Left lung (tissue), 10 donors: ENCODE data around the gene CD79A. TPM values are rescaled to one million over a fixed set of nuclear protein-coding genes. Genes with fewer than 3 reads are reported as not detected.
A peak's percentile ranks its signal among the peaks of the same experiment; 100 is the strongest.

ENCODE experiments used
- ATAC-seq: fragments of 200-7000 bp; cut with Tn5 transposase; one replicate; pipeline ENCODE4 v1.9.1; 2020; ENCODE audit warnings: moderate library complexity
- DNase-seq, 4 donors: peaks; one replicate each; pipeline ENCODE4 v3.0.0-alpha.2; 2013 to 2020
- H3K27ac ChIP-seq, 2 donors: fragments of 200-600 bp; sonication (generic) in 1 of 2; one replicate each; pipeline versions ENCODE4 v1.5.0 to v1.8.0; 2020 to 2021
- H3K27me3 ChIP-seq, 2 donors: fragments of 200-600 bp; sonication (generic) in 1 of 2; one replicate each; pipeline versions ENCODE4 v1.5.0 to v1.8.0; 2020 to 2021
- H3K36me3 ChIP-seq, 2 donors: fragments of 200-600 bp; sonication (generic) in 1 of 2; one replicate each; pipeline versions ENCODE4 v1.5.0 to v1.8.0; 2020 to 2021
- H3K4me1 ChIP-seq, 2 donors: fragments of 200-600 bp; one replicate each; pipeline ENCODE4 v1.8.0; 2021
- H3K4me3 ChIP-seq, 2 donors: fragments of 200-600 bp; sonication (generic) in 1 of 2; one replicate each; pipeline versions ENCODE4 v1.5.0 to v1.8.0; 2020 to 2021; ENCODE audit warnings: mild to moderate bottlenecking in 1 of 2
- H3K9me3 ChIP-seq, 2 donors: fragments of 200-600 bp; sonication (generic) in 1 of 2; one replicate each; pipeline versions ENCODE4 v1.5.0 to v1.8.0; 2020 to 2021
- CTCF ChIP-seq, 2 donors: fragments of 200-600 bp; sonication (generic) in 1 of 2; IDR thresholded peaks; one replicate each; pipeline versions ENCODE4 v1.5.0 to v1.8.0; 2021; ENCODE audit warnings: antibody characterized with exemption in 2 of 2
- intact Hi-C, 2 donors: fragments of 100-400 bp; cut with DNase I; formaldehyde crosslinking; loops; one replicate each; pipeline versions ENCODE4 v1.11.2 to v1.14.2; 2022
- polyA plus RNA-seq, 6 donors: library from polyadenylated mRNA; unstranded; fragments of 120-200 nt; gene quantifications; one replicate each; pipeline ENCODE4 v1.2.1, GENCODE V29; 2013; ENCODE audit not compliant: insufficient read length in 6 of 6
- total RNA-seq, 2 donors: library from RNA; stranded (reverse); fragmentation: NEBNext Ultra II Directional; extraction: Animal tissue kit (Norgen Biotek cat#: 25700); gene quantifications; one replicate each; pipeline ENCODE4 v1.2.1, GENCODE V29; 2021
- donor health status: DM: no; HTN: yes; CAD: no.
- donor health status: DM: no; HTN: no; CAD: no.

The CD79A gene
- total and polyA plus RNA-seq, 8 donors = 0.51 to 2.3 (median 1.2) TPM

GRCh38 chr19:41915776-41916414 is 38.8 kb downstream of the CD79A start:
- peaks cover 40 to 99% of the 10 kb centered on the region in 2 donors for H3K27me3 ChIP-seq
- DNase-seq (peak in 1 of 4 donors; percentile 62), ATAC-seq (no peak)
- H3K4me3 ChIP-seq = no peak overlapping the region
- intact Hi-C loops = no loop called here
- no peak for TF ChIP-seq CTCF (IDR thresholded peaks at IDR 0.05)
- H3K9me3 ChIP-seq = no peaks in the 10 kb centered on the region
- peaks cover 0 to 7% of the 10 kb centered on the region in 2 donors for H3K4me1 ChIP-seq
- H3K27ac ChIP-seq = no peak overlapping the region
- H3K36me3 ChIP-seq = no peaks in the 10 kb centered on the region

- ATAC-seq = no peak
- no peak overlapping the region for H3K27ac ChIP-seq
- no peak overlapping the region for H3K4me3 ChIP-seq
- H3K27me3 ChIP-seq = peaks cover 45 to 99% of the 10 kb centered on the region in 2 donors
- peaks cover 0 to 7% of the 10 kb centered on the region in 2 donors for H3K4me1 ChIP-seq
- no peaks in the 10 kb centered on the region for H3K36me3 ChIP-seq
- intact Hi-C loops = no loop called here
- no peaks in the 10 kb centered on the region for H3K9me3 ChIP-seq
- TF ChIP-seq CTCF (IDR thresholded peaks at IDR 0.05) = no peak
- DNase-seq = peak in 1 of 4 donors; percentile 54
Measured at GRCh38 chr19:41917676-41918075, 40.6 kb downstream of the CD79A start.

GRCh38 chr19:41918095-41918494 is 41.0 kb downstream of the CD79A start:
- Histone ChIP-seq H3K9me3 (no peaks in the 10 kb centered on the region), H3K27ac (no peak overlapping the region), H3K36me3 (no peaks in the 10 kb centered on the region), H3K4me3 (no peak overlapping the region), H3K4me1 (peaks cover 0 to 7% of the 10 kb centered on the region in 2 donors), H3K27me3 (peaks cover 46 to 99% of the 10 kb centered on the region in 2 donors)
- ATAC-seq = no peak
- no peak for DNase-seq
- intact Hi-C loops = no loop called here
- TF ChIP-seq CTCF (IDR thresholded peaks at IDR 0.05) = no peak

GRCh38 chr19:41918653-41919244 is 41.7 kb downstream of the CD79A start:
- Histone ChIP-seq H3K4me3 (no peak overlapping the region), H3K27ac (no peak overlapping the region), H3K9me3 (no peaks in the 10 kb centered on the region), H3K36me3 (no peaks in the 10 kb centered on the region), H3K4me1 (peaks cover 0 to 7% of the 10 kb centered on the region in 2 donors), H3K27me3 (peaks cover 42 to 98% of the 10 kb centered on the region in 2 donors)
- no peak for TF ChIP-seq CTCF (IDR thresholded peaks at IDR 0.05)
- no peak for ATAC-seq
- DNase-seq = no peak
- intact Hi-C loops = no loop called here

GRCh38 chr19:41919948-41920712 is 43.1 kb downstream of the CD79A start:
- DNase-seq = no peak
- intact Hi-C loops = no loop called here
- H3K27ac ChIP-seq = no peak overlapping the region
- no peaks in the 10 kb centered on the region for H3K36me3 ChIP-seq
- ATAC-seq = no peak
- no peak overlapping the region for H3K4me3 ChIP-seq
- H3K9me3 ChIP-seq = no peaks in the 10 kb centered on the region
- no peak for TF ChIP-seq CTCF (IDR thresholded peaks at IDR 0.05)
- H3K27me3 ChIP-seq = peaks cover 41 to 98% of the 10 kb centered on the region in 2 donors
- H3K4me1 ChIP-seq = peaks cover 0 to 5% of the 10 kb centered on the region in 2 donors
